K562 (cell line): ENCODE measurements around the gene COL11A2. TPM values are rescaled to one million over a fixed set of nuclear protein-coding genes. Genes with fewer than 3 reads are reported as not detected.

Source experiments
- GTF2B ChIP-seq: IDR thresholded peaks from 2 replicates; pipeline ENCODE4 v1.6.1; 2011; ENCODE audit not compliant: insufficient read length; ENCODE audit errors: extremely low read depth
- HDGF ChIP-seq: fragments of 450-650 bp; IDR thresholded peaks from 2 replicates; pipeline ENCODE4 v1.6.1; 2016
- HOXB6 ChIP-seq: fragments of 250-450 bp; sonication (Bioruptor Pico); IDR thresholded peaks from 2 replicates; pipeline ENCODE4 v1.5.1; 2022; ENCODE audit warnings: mild to moderate bottlenecking, borderline replicate concordance
- ID3 ChIP-seq, 2 experiments: fragments of 250-450 bp in 1 of 2; fragments of 450-650 bp in 1 of 2; sonication (Bioruptor Pico) in 1 of 2; IDR thresholded peaks; 2 replicates each; pipeline versions ENCODE4 v1.6.1 to v1.8.0; 2016 to 2021; ENCODE audit warnings: mild to moderate bottlenecking in 2 of 2, moderate library complexity in 2 of 2, missing compliant biosample characterization in 1 of 2, missing genetic modification characterization in 1 of 2
- JUN ChIP-seq, 2 experiments: sonication (generic) in 1 of 2; formaldehyde crosslinking in 1 of 2; IDR thresholded peaks; 2 replicates each; pipeline versions ENCODE4 v1.6.1 to v1.8.0; 2012 to 2022; ENCODE audit warnings: borderline replicate concordance in 2 of 2, mild to moderate bottlenecking in 2 of 2, improper control_type of control experiment in 1 of 2, low read depth in 1 of 2, low read length in 1 of 2, missing genetic modification reagents in 1 of 2
- KLF16 ChIP-seq: IDR thresholded peaks from 2 replicates; pipeline ENCODE4 v1.6.1; 2016; ENCODE audit warnings: antibody characterized with exemption
- L3MBTL2 ChIP-seq: fragments of 450-650 bp; IDR thresholded peaks from 2 replicates; pipeline ENCODE4 v1.6.1; 2016; ENCODE audit warnings: mild to moderate bottlenecking, moderate library complexity
- LEF1 ChIP-seq: fragments of 450-650 bp; IDR thresholded peaks from 2 replicates; pipeline ENCODE4 v1.6.1; 2016; ENCODE audit warnings: mild to moderate bottlenecking
- MYBL2 ChIP-seq, 2 experiments: fragments of 450-650 bp in 1 of 2; sonication (generic) in 1 of 2; formaldehyde crosslinking in 1 of 2; IDR thresholded peaks; 2 replicates each; pipeline versions ENCODE4 v1.6.1 to v1.8.1; 2017 to 2022; ENCODE audit warnings: borderline replicate concordance in 1 of 2, inconsistent platforms in 1 of 2, low read depth in 1 of 2, mild to moderate bottlenecking in 1 of 2, missing genetic modification reagents in 1 of 2, moderate library complexity in 1 of 2
- NR0B1 ChIP-seq: fragments of 450-650 bp; IDR thresholded peaks from one replicate; pipeline ENCODE4 v1.6.1; 2018; ENCODE audit warnings: mild to moderate bottlenecking, moderate library complexity; ENCODE audit not compliant: partially characterized antibody
- NR2F6 ChIP-seq: fragments of 450-650 bp; formaldehyde crosslinking; IDR thresholded peaks from 2 replicates; pipeline ENCODE4 v1.4.0; 2020; ENCODE audit warnings: mild to moderate bottlenecking
- PTBP1 ChIP-seq: fragments of 200-400 bp; formaldehyde crosslinking; IDR thresholded peaks from 2 replicates; pipeline ENCODE4 v1.6.1; 2017; ENCODE audit warnings: low read depth, low read length
- TCF7 ChIP-seq: sonication (generic); IDR thresholded peaks from 2 replicates; pipeline ENCODE4 v1.6.1; 2016; ENCODE audit warnings: antibody characterized with exemption, borderline replicate concordance
- ZBTB26 ChIP-seq: fragments of 450-650 bp; formaldehyde crosslinking; IDR thresholded peaks from 2 replicates; pipeline ENCODE4 v1.4.0; 2022; ENCODE audit warnings: missing genetic modification characterization
- ZBTB7A ChIP-seq: IDR thresholded peaks from 2 replicates; pipeline ENCODE4 v1.6.1; 2011; ENCODE audit warnings: low read depth, mild to moderate bottlenecking, low read length, moderate library complexity, borderline replicate concordance; ENCODE audit not compliant: control insufficient read depth
- ZEB2 ChIP-seq: fragments of 450-650 bp; IDR thresholded peaks from 2 replicates; pipeline ENCODE4 v1.6.1; 2016
- ZNF134 ChIP-seq: fragments of 250-450 bp; sonication (Bioruptor Pico); conservative IDR thresholded peaks from 2 replicates; pipeline ENCODE4 v1.4.0; 2020
- ZNF146 ChIP-seq: IDR thresholded peaks from one replicate; pipeline ENCODE4 v1.6.1; 2018; ENCODE audit warnings: missing compliant biosample characterization; ENCODE audit not compliant: unreplicated experiment
- ZNF274 ChIP-seq: IDR thresholded peaks from 2 replicates; pipeline ENCODE4 v1.6.1; 2011; ENCODE audit warnings: low read depth, mild to moderate bottlenecking, low read length, moderate library complexity, borderline replicate concordance
- ZNF740 ChIP-seq, 3 experiments: fragments of 200-800 bp in 1 of 3; sonication (Bioruptor generic) in 1 of 3; sonication (generic) in 1 of 3; formaldehyde crosslinking in 1 of 3; IDR thresholded peaks; 2 replicates each; pipeline versions ENCODE4 v1.6.1 to v1.8.0; 2016 to 2022; ENCODE audit warnings: mild to moderate bottlenecking in 2 of 3, missing compliant biosample characterization in 2 of 3, missing genetic modification characterization in 2 of 3, missing genetic modification reagents in 1 of 3
- polyA plus RNA-seq, 8 experiments: library from polyadenylated mRNA; depleted of rRNA in 4 of 8; stranded (reverse) in 5 of 8; unstranded in 3 of 8; fragments of >200 nt; fragmentation: Nextera tagmentation in 2 of 8; fragmentation: Illumina TruSeq in 1 of 8; extraction: Ambion mirVana in 2 of 8; extraction: Trizol in 1 of 8; gene quantifications; 2 replicates each; pipeline versions ENCODE4 v1.2.1 to v1.2.3, GENCODE V29; 2011 to 2014; ENCODE audit warnings: inconsistent platforms in 1 of 8, missing spikeins in 1 of 8
- total RNA-seq, 7 experiments: library from RNA; depleted of rRNA in 6 of 7; stranded (reverse); fragments of >200 nt in 6 of 7; fragmentation: Illumina TruSeq in 2 of 7; extraction: Trizol in 2 of 7; gene quantifications; 2 replicates each; pipeline versions ENCODE4 v1.2.1 to v1.2.3, GENCODE V29; 2011 to 2021; ENCODE audit warnings: low replicate concordance in 1 of 7

The COL11A2 gene
- total and polyA plus RNA-seq, 9 of the 15 experiments (the other 6 are each of a cell fraction or from before 2014, with no cell fraction given) = 0.04 to 0.35 (median 0.09) TPM; not detected in 1

- TF ChIP-seq ID3 (CRISPR knock-in tag; IDR thresholded peaks at IDR 0.05) (no peak), ID3 (tag; IDR thresholded peaks at IDR 0.05) (peak; percentile 29; the same call in 1 of the 2 replicates), ZNF146 (CRISPR knock-in tag) (no peak), NR0B1 (no peak), ZNF740 (CRISPR knock-in tag; IDR thresholded peaks at IDR 0.05) (peak; percentile 79), ZNF740 (tag; IDR thresholded peaks at IDR 0.05) (peak in 1 of 2 experiments; percentile 83; a peak in 2 of 4 replicates), JUN (IDR thresholded peaks at IDR 0.05; ENCODE audit: borderline replicate concordance, low read depth, low read length) (0 out of 2 replicates have a peak, but pooled peaks have one; percentile 59), JUN (CRISPR knock-in tag; IDR thresholded peaks at IDR 0.05; ENCODE audit: borderline replicate concordance) (0 out of 2 replicates have a peak, but pooled peaks have one; percentile 16), ZEB2 (no peak), ZNF134 (no peak), ZBTB26 (no peak), ZBTB7A (peak; percentile 77), HDGF (no peak), PTBP1 (no peak), MYBL2 (IDR thresholded peaks at IDR 0.05; ENCODE audit: low read depth) (no peak), MYBL2 (CRISPR knock-in tag; IDR thresholded peaks at IDR 0.05; ENCODE audit: borderline replicate concordance) (no peak), HOXB6 (CRISPR knock-in tag) (no peak), TCF7 (no peak), GTF2B (no peak), LEF1 (no peak), KLF16 (no peak), ZNF274 (no peak), NR2F6 (CRISPR knock-in tag) (no peak), L3MBTL2 (peak; percentile 59; the same call in 1 of the 2 replicates)
Observed at GRCh38 chr6:33208091-33208967, 16.1 kb upstream of the COL11A2 start, which contains the start of gene RING1 (continued).
